ENCODE measurements around the gene GALNTL6.

The GALNTL6 gene

DNA sequence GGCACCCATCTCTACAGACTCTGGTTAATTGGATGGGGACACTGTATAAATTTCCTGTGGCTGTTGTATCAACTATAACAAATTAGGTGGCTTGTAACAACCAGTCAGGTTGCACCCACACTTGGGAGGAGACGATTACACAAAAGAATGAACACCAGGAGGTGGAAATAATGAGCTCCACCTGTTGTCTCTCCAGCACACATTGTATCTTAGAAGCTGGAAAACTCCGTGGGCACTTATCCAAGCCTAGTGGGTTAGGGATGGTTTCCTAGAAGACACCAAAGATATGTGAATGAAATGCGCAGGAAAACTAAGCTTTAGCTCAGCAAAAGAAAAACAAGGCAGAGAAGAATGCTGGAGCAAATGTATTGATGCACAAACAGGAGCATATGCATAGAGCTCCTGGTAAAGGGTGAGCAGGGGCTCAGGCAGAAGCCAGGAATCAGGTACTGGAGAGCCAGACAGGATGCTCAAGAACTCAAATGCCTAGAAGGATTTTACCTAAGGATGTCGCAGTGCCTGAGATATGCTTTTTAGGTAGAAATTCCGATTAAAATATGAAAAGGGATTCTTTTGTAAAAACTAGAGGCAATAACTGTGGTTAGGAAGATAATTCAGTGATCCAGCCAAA is 111.7 kb downstream of the GALNTL6 start:
- H3K4me3 ChIP-seq (ENCODE audit: low read depth, low read length) = no peak overlapping the region
- no peak for TF ChIP-seq CTCF (IDR thresholded peaks at IDR 0.05; ENCODE audit: borderline replicate concordance, insufficient read depth, low read depth, low read length)

DNA sequence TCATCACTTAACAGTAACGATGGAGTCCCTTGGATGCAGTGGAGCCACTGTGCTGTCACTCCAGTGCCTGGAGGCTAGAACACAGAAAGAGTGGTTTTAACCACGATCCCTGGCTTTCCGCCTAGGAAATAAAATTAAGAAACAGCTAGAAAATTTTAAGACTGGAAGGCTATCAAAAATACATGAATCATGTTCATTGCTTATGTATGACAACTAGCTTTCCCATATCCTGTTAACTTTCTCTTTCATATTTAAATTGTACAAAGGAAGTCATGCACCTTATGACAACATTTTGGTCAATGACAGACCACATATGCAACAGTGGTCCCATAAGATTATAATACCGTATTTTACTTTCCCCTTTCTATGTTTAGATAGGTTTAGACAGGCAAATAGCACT is 115.1 kb downstream of the GALNTL6 start:
- no peak for TF ChIP-seq CTCF (IDR thresholded peaks at IDR 0.05; ENCODE audit: borderline replicate concordance, insufficient read depth, low read depth, low read length)
- no peak overlapping the region for H3K4me3 ChIP-seq (ENCODE audit: low read depth, low read length)

DNA sequence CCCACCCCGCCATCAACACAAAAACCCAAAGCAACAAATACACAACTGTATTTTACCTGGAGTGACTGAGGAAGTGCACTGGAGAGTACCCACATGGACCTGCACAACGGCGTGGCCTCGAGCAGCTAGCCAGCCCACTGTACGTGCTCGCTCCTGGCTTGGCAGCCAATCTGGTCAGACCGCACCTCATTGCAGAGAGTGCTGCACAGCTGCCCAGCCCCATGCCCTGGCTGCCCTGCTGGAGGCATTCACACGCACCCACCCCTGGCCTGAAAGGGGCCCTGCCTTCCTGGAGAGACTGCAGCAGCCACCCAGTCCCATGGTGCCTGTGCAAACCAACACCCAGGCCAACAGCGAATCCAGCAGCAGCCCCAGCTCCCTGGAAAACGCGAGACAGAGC is 116.3 kb downstream of the GALNTL6 start:
- TF ChIP-seq CTCF (IDR thresholded peaks at IDR 0.05; ENCODE audit: borderline replicate concordance, insufficient read depth, low read depth, low read length) = no peak
- no peak overlapping the region for H3K4me3 ChIP-seq (ENCODE audit: low read depth, low read length)

DNA sequence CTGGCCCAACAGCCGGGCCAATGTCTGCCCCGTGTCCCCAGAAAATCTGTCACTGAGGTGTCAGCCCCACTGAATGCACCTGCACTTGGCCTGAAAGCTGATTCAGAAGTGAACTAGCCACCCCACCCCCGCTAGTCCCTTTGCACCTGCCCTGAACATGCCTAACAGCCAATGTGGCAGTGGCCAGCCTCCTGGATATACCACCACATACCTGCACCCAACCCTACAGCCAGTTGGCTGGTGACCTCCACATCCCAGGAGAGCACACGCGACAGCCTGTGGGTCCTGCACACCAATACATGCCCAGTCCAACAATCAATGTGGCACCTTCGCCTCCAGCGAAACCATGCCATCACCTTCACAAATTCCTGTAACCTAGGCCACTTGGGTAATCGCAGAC is 116.7 kb downstream of the GALNTL6 start:
- no peak for TF ChIP-seq CTCF (IDR thresholded peaks at IDR 0.05; ENCODE audit: borderline replicate concordance, insufficient read depth, low read depth, low read length)
- no peak overlapping the region for H3K4me3 ChIP-seq (ENCODE audit: low read depth, low read length)

- H3K4me3 ChIP-seq (ENCODE audit: low read depth, low read length) = no peak overlapping the region
- no peak for TF ChIP-seq CTCF (IDR thresholded peaks at IDR 0.05; ENCODE audit: borderline replicate concordance, insufficient read depth, low read depth, low read length)
These were observed 119.0 kb downstream of the GALNTL6 start for GRCh38 chr4:171932238-171932637.

DNA sequence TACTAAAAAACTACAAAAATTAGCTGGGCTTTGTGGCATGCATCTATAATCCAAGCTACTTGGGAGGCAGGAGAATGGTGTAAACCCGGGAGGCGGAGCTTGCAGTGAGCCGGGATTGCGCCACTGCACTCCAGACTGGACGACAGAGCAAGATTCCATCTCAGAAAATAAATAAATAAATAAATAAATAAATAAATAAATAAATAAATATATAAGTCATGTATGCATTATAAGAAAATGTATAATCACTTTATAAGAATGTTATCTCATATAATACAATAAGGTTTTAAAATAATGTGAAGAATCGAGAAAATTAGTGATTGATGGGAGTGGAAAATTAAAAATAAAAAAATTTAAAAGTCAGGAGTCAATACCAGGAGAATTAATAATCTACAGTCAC is 127.5 kb downstream of the GALNTL6 start:
- no peak overlapping the region for H3K4me3 ChIP-seq (ENCODE audit: low read depth, low read length)
- no peak for TF ChIP-seq CTCF (IDR thresholded peaks at IDR 0.05; ENCODE audit: borderline replicate concordance, insufficient read depth, low read depth, low read length)

GRCh38 chr4:171947400-171947799 is 134.2 kb downstream of the GALNTL6 start:
- TF ChIP-seq CTCF (IDR thresholded peaks at IDR 0.05; ENCODE audit: borderline replicate concordance, insufficient read depth, low read depth, low read length) = no peak

More at GRCh38 chr4:171947400-171947799, 134.2 kb downstream of the GALNTL6 start:
- H3K4me3 ChIP-seq (ENCODE audit: low read depth, low read length) = no peak overlapping the region
